Measurements from ENCODE around the gene TSPAN11. TPM values are rescaled to one million over a fixed set of nuclear protein-coding genes. Genes with fewer than 3 reads are reported as not detected.

Gene TSPAN11
- total and polyA plus RNA-seq, 2 of the 4 experiments (the other 2 are of a cell fraction): 0.18 to 0.26 TPM

DNA sequence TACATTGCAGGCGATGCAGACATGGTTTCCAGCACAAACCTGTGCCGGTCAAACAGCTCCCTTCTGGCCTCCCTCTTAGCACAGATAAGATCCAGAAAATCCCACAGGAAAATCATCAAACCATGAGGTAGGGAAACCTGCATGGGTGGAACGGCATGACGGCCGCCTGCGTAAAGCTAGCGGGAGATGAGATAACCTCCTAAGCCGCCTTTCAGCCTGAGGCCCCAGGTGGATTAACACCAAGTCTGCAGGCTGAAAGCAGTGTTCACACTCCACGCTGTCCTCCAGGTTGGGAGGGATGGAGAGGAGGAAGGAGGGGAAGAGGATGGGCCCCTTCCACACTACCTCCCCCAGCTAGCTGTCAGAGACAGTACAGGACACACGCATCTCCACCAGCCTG lies 63.8 kb downstream of the TSPAN11 start:
- Histone ChIP-seq H4K8ac (ENCODE audit: low read depth in 2 of 2, low read length in 2 of 2) (no peak overlapping the region), H4K5ac (ENCODE audit: low read depth, low read length) (no peak overlapping the region), H3K79me1 (ENCODE audit: low read depth in 1 of 2, low read length in 2 of 2) (no peaks in the 10 kb centered on the region), H4K20me1 (ENCODE audit: insufficient read depth, low read length) (no peaks in the 10 kb centered on the region), H3K9me1 (ENCODE audit: insufficient read depth, low read length) (no peaks in the 10 kb centered on the region), H2BK5ac (ENCODE audit: low read depth, low read length, poor library complexity, severe bottlenecking) (no peak overlapping the region), H3K14ac (replicated peaks; ENCODE audit: low read depth, low read length) (no peak overlapping the region), H3K27ac (ENCODE audit: insufficient read depth, low read length) (no peak overlapping the region), H3K4me2 (ENCODE audit: low read depth, low read length) (no peak overlapping the region), H3K18ac (ENCODE audit: low read depth, low read length) (no peak overlapping the region), H3K4ac (ENCODE audit: low read depth, low read length) (no peak overlapping the region), H2AK9ac (replicated peaks; ENCODE audit: low read depth, low read length, poor library complexity) (no peak overlapping the region), H3K23ac (ENCODE audit: low read depth, low read length) (no peak overlapping the region), H2BK15ac (ENCODE audit: low read depth, low read length) (no peak overlapping the region), H3K9me3 (ENCODE audit: control insufficient read depth, insufficient read depth, low read length) (no peaks in the 10 kb centered on the region), H3K4me1 (ENCODE audit: control insufficient read depth, insufficient read depth, low read length) (no peaks in the 10 kb centered on the region), H3K36me3 (ENCODE audit: control insufficient read depth, insufficient read depth, low read length) (no peaks in the 10 kb centered on the region), H3K4me3 (ENCODE audit: insufficient read depth, low read depth, low read length) (no peak overlapping the region), H2AFZ (replicated peaks; ENCODE audit: low read length, poor library complexity) (no peak overlapping the region), H3K56ac (ENCODE audit: extremely low read depth, insufficient read depth, low read length) (no peak overlapping the region), H3K27me3 (ENCODE audit: control insufficient read depth, insufficient read depth, low read length) (peaks cover 4% of the 10 kb centered on the region; the same call in 1 of the 2 replicates), H2BK20ac (ENCODE audit: low read depth, low read length) (no peak overlapping the region), H3K9ac (ENCODE audit: low read depth, low read length) (no peak overlapping the region), H2AK5ac (ENCODE audit: low read depth, low read length) (no peak overlapping the region), H4K91ac (ENCODE audit: insufficient read depth, low read depth, low read length) (no peak overlapping the region), H2BK120ac (ENCODE audit: low read depth, low read length) (no peak overlapping the region)
- ChIA-PET POLR2A (ENCODE audit: unreplicated experiment) (no interaction called here), CTCF (no interaction called here)
- in situ Hi-C loops (cut with MboI; ENCODE audit: low sequenced_read_pairs): no loop called here
- no CpG with 5 or more reads among the region's 10 CpGs for WGBS, 2 experiments (ENCODE audit: extremely low coverage in 2 of 2, insufficient read length in 1 of 2)
- TF ChIP-seq MAFK (IDR thresholded peaks at IDR 0.05; ENCODE audit: low read depth, low read length) (no peak), MAZ (IDR thresholded peaks at IDR 0.05; ENCODE audit: borderline replicate concordance, low read depth, low read length) (no peak), FOS (IDR thresholded peaks at IDR 0.05; ENCODE audit: low read depth, low read length) (no peak), SMC3 (IDR thresholded peaks at IDR 0.05; ENCODE audit: low read depth, low read length) (no peak), NFE2L2 (IDR thresholded peaks at IDR 0.05; ENCODE audit: low read depth, low read length) (no peak), RCOR1 (IDR thresholded peaks at IDR 0.05; ENCODE audit: insufficient replicate concordance, low read length) (no peak), CEBPB (IDR thresholded peaks at IDR 0.05; ENCODE audit: low read depth, low read length) (no peak), CHD1 (IDR thresholded peaks at IDR 0.05; ENCODE audit: low read depth, low read length) (no peak), MXI1 (IDR thresholded peaks at IDR 0.05; ENCODE audit: borderline replicate concordance, low read depth, low read length) (no peak)
- TF ChIP-seq, protein P1, sequence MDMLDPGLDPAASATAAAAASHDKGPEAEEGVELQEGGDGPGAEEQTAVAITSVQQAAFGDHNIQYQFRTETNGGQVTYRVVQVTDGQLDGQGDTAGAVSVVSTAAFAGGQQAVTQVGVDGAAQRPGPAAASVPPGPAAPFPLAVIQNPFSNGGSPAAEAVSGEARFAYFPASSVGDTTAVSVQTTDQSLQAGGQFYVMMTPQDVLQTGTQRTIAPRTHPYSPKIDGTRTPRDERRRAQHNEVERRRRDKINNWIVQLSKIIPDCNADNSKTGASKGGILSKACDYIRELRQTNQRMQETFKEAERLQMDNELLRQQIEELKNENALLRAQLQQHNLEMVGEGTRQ (IDR thresholded peaks at IDR 0.05; ENCODE audit: low read depth, low read length): no peak
- TF ChIP-seq, protein P2, sequence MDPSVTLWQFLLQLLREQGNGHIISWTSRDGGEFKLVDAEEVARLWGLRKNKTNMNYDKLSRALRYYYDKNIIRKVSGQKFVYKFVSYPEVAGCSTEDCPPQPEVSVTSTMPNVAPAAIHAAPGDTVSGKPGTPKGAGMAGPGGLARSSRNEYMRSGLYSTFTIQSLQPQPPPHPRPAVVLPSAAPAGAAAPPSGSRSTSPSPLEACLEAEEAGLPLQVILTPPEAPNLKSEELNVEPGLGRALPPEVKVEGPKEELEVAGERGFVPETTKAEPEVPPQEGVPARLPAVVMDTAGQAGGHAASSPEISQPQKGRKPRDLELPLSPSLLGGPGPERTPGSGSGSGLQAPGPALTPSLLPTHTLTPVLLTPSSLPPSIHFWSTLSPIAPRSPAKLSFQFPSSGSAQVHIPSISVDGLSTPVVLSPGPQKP (IDR thresholded peaks at IDR 0.05; ENCODE audit: borderline replicate concordance, low read depth, low read length): no peak
- TF ChIP-seq, protein P3, sequence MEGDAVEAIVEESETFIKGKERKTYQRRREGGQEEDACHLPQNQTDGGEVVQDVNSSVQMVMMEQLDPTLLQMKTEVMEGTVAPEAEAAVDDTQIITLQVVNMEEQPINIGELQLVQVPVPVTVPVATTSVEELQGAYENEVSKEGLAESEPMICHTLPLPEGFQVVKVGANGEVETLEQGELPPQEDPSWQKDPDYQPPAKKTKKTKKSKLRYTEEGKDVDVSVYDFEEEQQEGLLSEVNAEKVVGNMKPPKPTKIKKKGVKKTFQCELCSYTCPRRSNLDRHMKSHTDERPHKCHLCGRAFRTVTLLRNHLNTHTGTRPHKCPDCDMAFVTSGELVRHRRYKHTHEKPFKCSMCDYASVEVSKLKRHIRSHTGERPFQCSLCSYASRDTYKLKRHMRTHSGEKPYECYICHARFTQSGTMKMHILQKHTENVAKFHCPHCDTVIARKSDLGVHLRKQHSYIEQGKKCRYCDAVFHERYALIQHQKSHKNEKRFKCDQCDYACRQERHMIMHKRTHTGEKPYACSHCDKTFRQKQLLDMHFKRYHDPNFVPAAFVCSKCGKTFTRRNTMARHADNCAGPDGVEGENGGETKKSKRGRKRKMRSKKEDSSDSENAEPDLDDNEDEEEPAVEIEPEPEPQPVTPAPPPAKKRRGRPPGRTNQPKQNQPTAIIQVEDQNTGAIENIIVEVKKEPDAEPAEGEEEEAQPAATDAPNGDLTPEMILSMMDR (conservative IDR thresholded peaks at IDR 0.05; ENCODE audit: low read depth, low read length): no peak
- no peak for DNase-seq
- intact Hi-C loops (cut with micrococcal nuclease): no loop called here
- no TSS peak for BruUV-seq (replicated peaks)
- no peak for ATAC-seq (ENCODE audit: low read depth)
- dilution Hi-C loops (cut with HindIII; ENCODE audit: low sequenced_read_pairs, unreplicated experiment): no loop called here

All from IMR-90 (cell line).